ENCODE results near the gene HAAO.
A peak's percentile ranks its signal among the peaks of the same experiment; 100 is the strongest.

HAAO gene

DNA sequence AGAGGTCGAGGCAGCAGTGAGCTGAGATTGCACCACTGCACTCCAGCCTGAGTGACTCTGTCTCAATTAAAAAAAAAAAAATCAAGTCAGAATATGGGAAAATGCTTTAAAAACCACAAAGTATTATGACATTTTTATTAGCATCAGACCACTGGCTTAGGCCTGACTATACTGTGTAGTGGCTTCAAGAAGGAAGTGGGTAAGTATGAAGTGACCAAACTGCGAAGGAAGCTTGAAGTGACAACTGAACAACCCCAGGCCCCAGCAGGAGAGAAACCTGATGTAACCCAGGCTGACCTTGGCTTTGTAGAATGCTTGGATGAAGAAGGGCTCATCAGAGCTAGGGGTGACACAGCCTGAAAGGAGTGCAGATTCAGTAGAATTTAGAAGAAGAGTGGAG, 21.4 kb upstream of the HAAO start:
- no peak for DNase-seq (ENCODE audit: low read depth in 3 of 3)

DNA sequence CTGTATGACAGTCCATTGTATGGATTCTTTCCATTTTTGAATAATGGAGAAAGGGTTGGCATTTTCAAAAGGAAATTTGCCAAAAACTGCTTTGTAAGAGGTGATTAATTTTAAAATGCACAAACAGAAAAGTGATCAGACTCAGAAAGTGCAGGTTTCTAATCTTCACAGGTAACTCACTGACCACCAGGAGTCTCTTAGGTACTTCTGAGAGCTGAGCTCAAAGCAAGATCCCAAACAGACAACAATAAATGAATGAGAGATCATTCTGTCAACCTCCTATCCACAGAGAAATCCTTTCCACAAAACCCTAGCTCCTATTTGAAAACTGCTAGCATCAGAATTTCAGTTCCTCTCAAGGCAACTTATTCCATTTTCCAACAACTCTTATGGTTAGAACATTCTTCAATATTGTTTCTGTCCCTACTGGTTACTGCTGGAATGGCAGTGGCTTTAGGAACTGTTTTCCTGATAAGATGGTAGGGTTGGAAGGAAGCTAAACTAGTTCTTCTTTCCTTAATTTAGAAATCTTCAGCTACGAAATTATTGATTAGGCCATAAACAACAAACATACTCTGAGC, 20.6 kb upstream of the HAAO start:
- no peak for DNase-seq (ENCODE audit: low read depth in 3 of 3)

DNA sequence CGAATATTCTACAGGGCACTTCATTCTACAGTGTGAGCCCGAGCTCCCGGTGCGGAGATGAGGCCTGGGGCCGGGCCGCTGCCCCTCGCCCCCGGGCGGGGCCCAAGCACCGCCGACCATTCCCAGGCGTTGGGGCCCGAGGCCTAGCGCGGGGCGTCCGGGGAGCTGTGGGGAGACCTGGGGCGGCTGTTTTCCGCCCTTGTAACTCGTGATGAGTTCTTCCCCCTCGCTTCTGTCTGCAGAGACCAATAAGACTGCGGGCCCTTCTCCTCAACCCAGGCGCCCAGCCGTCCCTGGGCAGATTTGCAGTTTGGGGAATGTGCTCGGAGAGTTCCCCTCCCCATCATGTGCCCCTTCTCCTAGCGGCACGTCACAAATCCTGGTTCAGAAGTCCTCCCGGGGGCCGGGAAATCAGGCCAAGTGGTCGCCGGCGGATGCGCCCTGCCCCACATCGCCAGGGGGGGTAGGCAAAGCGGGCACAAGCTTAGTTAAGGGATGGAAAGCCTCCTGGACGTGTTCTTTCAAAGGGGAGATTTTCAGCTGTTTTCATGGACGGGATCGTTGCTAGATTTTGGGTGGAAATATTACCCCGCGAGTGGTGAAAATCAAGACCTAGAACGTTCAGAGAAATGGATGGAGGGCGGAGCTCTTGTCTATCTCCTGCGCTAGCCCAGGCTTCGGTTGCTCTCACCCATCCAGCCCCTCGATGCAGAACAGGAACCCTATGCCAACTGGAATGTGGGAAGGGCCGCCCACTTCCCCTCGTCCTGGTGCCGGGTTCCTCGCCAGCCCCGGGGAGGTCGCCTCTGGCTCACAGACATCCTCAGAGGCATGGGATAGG, 18.8 kb upstream of the HAAO start:
- peak; percentile 8 to 43 (median 11) for DNase-seq (ENCODE audit: low read depth in 3 of 3)

DNA sequence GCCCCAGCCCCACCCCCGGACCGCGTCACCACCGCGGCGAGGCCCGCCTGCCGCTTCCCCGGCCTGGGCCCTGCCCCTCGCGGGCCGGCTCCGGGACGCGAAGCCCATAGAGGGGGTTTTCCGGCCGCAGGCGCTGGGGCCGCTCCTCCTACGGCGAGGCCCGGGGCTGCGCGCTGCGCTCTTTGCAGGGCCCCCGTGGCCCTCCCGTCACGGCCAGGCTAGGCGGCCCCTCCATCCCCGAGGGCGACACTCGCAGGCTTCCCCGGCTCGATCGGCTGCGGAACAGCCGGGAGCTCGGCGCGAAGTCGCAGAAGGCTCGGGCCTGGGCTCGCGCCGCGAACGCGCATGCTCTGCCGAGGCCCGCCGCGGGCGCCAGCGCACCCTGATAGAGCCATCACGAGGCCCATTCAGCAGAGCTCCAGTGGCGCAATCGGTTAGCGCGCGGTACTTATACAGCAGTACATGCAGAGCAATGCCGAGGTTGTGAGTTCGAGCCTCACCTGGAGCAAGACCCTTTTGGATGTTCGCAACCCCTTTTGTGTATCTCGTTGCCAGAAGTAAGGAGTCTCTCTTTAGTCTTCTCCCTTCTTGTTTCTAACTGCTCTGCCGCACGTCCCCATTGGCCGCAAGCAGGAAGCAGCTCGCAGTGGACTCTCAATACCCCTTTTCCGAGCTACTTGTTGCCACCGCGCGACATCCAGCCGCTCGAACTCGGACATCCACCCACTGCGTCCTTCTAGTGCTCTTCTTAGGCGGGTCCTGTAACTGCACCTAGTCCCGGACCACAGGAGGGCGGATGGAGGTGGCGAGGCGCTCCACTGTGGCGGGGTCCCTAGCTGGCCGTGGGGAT, 18.0 kb upstream of the HAAO start:
- DNase-seq (ENCODE audit: low read depth in 3 of 3) = peak; percentile 83 to 92 (median 91)

DNA sequence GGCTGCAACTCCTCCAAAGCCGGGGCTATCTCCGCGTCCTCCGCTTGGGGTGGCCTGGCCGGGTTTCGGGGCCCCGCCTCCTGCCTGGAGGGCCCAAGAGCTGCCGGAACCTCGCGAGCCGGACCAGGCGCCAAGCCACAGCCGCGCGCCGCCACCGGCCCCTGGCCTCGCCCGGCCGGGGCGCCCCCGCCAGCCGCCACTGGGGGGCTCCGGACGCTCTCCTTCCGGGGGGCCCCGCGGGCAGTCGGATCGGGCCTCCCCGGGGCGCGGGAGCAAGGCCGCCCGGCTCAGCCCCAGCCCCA, 17.4 kb upstream of the HAAO start:
- peak; percentile 40 to 54 (median 41) for DNase-seq (ENCODE audit: low read depth in 3 of 3)

DNA sequence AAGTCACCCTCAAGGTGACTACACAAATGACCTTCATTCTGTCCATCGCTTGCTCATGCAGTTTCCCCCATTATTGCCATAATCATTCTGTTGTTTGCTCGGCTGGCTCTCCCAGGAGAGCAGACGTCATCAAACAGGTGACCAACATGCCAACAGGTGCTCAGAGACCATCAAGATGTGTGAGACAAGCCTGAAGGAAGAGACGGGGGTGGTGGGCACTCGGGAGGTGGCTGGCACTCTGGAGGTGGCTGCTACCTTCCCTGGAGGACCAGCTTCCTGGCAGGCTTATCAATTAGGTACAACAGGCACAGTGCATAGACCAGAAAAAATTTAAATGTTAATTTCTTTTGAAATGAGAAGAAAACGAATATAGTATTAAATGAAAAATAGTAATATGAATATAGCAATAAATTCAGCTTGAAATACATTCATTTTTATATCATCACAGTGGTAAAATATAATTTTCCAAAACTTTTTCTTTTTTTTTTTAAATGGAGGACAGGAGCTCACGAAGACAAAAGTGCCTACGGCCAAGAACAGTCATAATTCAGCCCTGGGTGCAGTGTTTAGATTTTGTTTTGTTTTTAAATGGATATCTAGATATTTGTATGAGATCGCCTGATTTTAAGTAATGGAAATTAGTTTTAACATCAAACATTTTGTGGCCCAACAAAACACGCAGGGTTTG, 16.9 kb upstream of the HAAO start:
- DNase-seq (ENCODE audit: low read depth in 3 of 3) = no peak

DNA sequence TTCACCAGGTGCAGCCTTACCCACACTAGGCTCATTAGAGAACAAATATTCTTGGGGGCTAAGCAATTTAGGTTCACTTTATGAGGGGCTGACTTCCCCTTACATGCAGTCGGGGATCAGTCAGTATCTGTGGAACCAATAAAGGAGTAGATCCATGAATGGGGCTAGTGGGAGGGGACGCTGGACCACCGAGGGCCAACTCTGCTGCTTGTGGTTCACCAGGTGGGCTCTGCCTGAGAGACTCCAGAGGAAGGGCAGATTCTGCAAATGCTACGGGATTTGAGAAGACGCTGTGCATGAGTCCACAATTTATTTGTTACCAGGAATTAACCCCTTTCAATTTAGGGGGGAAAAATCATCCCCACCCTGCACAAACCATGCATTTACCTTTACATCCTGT, 15.9 kb upstream of the HAAO start:
- no peak for DNase-seq (ENCODE audit: low read depth in 3 of 3)

DNA sequence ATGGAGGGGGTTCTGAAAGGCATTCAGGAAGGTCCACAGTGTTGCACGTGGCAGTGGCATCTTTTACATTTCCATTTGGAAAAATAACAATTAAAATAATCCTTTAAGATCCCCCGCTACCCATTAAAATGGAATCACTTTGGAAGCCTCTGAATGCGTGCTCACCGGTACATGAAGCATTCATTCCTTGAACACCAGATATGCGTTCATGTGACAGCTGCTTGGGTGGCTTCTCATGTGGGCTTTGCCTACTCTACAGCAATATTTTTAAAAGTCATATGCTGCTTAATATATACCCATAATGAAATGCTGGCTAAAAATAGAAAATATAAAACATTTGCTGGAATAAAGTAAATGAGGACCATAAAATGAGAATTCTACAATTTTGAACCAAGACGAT, 14.4 kb upstream of the HAAO start:
- no peak for DNase-seq (ENCODE audit: low read depth in 3 of 3)

DNA sequence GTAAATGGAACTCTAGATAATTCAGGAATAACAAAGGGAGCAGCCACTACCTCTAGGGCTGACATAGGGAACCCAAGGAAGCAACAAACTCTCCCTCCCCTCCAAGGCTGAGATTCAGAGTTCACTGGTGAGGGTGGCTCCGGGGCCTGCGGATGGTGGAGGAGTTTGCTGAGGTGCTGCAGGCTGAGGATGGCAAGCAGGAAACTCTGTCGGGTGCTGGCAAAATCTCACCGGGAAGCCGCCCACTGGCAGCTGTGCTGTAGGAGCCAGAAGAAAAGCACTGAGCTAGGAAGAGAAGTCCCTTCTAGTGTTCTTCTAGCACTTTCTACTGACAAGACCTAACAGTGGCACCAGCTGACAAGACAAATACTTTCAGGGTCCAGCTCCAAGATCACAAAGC, 12.5 kb upstream of the HAAO start:
- DNase-seq (ENCODE audit: low read depth in 3 of 3) = no peak

DNA sequence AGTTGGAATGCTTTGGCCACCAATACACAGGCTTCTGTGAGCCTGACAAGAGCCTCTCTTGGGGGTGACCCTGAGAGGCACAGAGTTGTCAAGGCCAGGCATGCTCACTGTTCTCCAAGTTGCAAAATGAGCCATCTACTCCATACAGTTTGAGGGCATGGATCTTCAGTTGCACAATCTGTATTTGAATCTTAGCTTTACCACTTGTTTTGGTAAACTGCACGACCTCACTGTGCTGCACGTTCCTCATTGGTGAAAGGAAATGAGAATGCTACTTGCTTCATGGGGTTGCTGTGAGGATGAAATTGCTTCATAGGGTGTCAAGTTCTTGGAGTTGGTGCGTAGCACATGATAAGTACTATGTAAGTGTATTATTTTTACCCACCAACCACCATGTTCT, 12.0 kb upstream of the HAAO start:
- no peak for DNase-seq (ENCODE audit: low read depth in 3 of 3)

DNA sequence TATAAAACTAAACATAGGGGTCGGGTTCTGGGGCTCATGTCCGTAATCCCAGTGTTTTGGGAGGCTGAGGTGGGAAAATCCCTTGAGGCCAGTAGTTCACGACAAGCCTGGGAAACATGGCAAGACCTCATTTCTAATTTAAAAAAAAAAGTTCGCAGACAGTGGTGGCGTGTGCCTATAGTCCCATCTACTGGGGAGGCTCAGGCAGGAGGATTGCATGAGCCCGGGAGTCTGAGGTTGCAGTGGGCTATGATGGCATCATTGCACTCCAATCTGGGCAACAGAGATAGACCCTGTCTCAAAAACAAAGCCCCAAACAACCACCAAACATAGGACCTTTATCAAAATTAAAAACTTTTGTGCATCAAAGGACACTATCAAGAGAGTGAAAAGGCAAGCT, 9.8 kb upstream of the HAAO start:
- DNase-seq (ENCODE audit: low read depth in 3 of 3) = no peak

DNA sequence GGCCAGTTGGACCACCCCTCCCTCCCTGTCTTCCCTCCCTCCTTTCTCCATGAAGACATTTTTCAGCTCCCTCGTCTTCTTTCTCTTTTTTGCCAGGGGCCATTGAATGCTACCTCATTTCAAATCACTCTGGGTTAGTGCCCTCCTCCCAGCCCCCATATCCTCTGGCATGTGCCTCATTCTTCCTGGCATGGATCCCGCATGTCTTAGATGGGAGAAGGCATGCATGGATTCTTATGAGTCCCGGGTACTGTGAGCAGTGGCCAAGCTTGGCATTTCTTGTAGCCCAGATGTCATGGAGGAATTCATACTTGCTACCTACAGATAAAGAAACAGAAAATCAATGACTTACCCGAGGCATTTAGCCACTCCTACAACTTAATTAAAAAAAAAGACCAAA, 9.0 kb upstream of the HAAO start:
- DNase-seq (ENCODE audit: low read depth in 3 of 3) = no peak

DNA sequence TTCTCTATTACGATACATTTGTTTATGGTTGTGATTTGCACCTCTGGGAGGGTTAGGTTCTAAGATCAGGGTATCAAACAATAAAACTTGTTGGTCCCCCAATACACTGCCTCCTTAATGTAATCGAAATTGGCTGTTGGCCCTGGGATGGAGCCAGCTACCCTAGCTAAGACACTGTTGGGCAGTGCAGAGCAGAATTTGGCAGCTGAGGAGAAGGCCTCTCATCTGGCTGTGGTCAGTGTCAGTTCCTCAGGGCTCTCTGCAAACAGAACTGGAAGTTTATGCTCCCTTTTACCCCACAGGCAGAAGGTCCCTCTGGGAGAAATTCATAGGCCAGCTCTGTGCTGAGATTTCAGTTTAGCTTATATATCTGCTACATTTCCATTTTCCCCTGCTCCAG, 8.6 kb upstream of the HAAO start:
- no peak for DNase-seq (ENCODE audit: low read depth in 3 of 3)

DNA sequence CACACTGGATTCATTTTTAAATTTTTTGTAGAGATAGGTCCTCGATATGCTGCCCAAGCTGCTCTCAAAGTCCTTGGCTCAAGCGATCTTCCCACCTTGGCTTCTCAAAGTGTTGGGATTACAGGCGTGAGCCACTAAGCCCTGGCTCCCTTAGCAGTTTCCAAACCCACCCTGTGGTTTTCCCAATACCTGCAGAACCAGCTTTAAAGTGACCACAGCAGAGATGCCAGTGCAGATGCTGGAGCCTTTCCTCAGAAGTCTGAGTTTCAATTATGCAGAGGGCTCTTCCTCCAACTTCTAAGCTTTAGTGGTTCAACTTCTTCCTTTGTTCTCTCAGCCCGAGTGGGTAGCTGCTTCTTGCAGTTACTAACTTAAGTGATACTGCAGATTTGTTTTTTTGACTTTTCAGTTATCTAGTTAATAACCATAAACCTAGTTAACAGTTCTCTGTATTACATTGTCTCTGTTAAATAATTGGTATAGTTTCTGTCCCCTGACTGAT, 8.1 kb upstream of the HAAO start:
- DNase-seq (ENCODE audit: low read depth in 3 of 3) = no peak

DNA sequence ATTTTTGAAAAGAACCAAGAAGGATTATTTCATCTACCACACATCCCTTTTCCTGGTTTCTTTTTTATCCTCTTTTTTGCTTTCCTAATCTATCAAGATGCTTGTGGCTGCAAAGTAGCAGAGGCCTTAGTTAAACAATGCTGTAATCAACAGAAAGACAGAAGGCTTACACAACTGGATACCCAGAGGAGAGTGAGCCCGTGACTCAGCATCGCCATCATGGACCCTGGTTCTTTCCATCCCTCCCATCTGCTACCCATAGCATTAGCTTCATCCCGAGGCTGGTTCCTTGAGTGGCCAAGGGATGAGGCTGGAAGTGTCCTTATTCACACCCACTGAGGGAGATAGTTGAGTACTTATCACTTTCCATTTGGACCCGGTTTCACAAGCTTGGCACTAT, 7.5 kb upstream of the HAAO start:
- no peak for DNase-seq (ENCODE audit: low read depth in 3 of 3)

DNA sequence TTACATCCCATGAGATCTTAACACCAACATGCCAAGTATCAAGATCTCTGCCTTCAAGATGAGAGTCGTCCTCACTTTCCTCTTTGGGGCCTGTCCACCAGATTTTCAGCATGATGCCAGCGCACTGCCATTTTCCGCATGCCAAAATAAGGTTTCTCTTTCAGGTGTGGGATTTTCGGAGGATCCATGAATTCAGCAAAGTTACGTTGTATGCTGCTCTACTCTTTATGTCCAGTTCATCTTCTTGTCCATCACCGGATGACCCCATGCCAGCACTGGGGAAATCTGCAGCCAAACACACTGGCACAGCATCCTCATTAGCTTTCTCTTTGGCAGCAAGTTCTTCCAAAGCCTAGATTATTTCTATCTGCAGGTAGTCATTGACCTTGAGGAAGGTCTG, 4.9 kb upstream of the HAAO start:
- DNase-seq (ENCODE audit: low read depth in 3 of 3) = no peak

DNA sequence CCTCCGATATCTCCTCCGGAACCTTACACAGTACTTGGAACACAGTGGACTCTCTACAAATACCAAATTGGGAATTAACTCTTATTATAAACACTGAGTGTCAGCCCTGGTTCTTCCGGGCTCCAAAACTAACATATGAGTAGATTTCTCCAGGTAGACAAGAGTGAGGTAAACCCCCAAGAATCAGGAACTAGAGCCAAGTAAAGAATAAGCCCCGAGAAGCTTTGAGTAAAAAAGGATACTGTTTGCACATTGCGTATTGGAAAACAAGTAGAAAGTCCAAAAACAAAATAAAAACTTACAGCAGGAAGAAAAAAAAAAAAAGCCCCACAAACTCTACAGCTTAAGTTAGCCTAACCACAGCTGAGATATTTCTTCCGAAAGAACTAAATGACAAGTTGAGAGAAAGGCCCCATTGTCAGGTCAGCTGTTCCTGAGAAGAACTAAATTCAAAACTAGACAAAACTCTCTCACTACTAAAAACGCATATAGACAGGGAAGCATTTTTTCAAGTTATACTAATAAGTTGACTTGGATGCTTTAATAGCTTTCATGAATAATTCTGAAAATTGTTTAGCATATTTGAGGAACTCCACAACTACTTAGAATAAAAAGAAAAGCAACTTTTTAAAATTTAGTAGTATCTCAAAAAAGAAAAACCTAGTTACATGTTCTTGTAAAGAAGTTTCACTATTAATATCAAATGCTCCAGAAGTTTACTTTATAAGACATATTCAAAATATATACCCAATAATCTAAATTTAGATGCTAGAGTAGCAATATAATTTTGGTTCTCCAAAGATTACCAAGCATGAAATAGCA, 4.3 kb upstream of the HAAO start:
- DNase-seq (ENCODE audit: low read depth in 3 of 3) = no peak

DNA sequence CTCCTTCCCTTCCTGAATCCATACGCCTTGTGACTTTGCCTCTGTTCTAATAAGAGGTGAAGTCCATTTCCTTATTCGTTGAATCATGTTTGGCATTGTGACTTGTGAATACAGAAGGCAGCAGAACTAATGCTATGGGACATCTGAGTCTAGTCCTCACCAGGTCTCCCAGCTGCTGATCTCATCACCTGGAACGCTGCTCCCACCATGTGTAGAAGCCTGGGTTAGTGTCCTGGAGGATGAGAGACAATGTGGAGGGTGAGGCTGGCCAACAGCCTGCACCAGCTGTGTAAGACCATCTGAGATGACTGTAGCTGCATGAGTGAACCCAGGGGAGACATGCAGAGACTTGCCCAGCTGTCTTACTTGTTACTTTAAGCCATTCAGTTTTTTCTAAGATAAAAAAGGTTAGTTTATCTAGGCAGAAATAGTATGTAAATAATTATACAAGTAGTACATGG, 3.5 kb upstream of the HAAO start:
- no peak for DNase-seq (ENCODE audit: low read depth in 3 of 3)

DNA sequence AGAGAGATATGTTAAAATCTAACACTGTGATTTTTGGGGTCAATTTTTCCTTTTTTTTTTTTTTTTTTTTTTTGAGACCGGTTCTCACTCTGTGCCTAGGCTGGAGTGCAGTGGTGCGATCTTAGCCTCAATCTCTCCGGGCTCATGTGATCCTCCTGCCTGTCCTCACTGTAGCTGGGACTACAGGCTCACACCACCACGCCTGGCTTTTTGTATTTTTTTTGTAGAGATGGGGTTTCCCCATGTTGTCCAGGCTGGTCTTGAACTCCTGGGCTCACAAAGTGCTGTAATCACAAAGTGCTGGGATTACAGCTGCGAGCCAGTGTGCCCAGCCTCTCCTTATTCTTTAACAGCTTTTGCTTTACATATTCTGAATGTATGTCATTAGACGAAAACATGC, 2.9 kb upstream of the HAAO start:
- no peak for DNase-seq (ENCODE audit: low read depth in 3 of 3)

DNA sequence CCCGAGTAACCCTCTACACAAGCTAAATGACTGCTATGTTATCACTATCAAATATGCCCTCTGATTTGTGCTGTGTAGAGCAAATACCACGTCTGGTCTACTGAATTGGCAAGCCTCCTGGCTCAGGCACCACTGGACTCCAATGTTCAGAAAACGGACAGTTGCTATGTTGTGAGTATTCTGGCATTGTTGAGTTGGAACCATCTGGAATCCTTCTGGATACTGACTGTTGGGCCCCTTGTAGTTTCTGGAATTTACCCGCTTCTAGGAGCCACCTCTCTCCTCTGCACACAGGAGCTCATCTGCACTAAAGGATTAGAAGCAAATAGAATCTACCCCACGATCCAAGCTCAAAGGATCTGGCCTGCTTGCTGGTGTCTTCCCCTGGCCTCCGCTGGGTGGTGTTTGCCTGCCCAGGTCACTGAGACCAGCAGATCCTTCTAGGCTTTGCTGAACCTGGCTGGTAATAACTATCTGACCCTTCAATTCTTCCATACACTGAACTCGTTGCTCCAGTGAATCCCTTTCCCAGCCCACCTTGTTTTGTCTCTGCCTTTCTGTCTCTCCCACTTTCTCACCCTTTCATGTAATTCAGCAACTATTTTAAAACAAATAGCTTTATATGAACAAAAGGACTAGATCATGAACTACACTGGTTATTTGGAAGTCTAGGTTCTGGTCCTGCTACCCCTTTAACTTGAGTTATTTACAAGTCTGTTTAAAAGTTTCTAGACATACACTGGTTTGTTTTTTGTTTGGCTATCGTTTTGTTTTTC, 2.1 kb upstream of the HAAO start:
- DNase-seq (ENCODE audit: low read depth in 3 of 3) = no peak

Measured in stimulated activated CD4-positive, alpha-beta T cell treated with anti-CD3 and anti-CD28 coated beads, TNF-alpha, amount 100 ng/mL, for 48 hours (primary cell).